ENCODE results near the gene NEAT1. TPM values are rescaled to one million over a fixed set of nuclear protein-coding genes. Genes with fewer than 3 reads are reported as not detected.

The NEAT1 gene
- total RNA-seq, 4 donors from 2014 or later, result 537 to 773 (median 608) TPM

DNA sequence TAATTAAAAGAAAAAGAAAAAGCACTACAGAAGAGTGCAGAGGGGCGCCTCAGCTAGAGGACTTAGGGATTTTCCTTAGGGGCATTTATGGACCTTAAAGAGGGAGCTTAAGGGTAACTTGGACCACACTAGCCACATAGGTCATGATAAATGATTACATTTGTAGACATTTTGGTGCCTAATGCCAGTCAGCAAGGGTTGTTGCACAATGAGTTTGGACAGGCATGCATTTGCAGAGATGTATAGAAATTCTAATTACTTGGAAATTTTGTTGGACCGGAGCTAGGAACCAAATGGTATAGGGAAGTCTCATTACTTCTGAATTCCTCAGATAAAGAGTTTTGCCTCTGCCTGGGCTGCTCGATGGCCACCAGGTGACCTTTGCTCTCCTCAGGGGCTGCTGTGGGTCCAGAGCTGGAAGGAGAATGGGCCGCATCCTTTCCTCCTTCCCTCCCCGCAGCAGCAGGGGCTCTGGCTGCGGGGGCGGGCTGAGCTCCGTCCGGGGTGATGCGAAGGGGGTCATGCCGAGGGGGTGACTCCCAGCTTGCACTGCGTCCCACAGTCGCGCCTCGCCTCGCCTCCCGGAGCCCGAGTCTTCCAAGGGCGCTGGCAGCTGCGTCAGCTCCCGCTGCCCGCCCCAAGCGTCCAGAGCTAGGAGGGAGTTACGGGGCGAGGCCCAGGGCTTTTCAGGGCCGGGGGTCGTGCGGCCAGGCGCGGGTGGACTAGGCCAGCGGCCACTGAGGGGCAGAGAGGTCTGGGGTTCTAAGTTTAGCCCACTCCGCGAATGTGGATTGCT lies 56.0 kb downstream of the NEAT1 start:
- TF ChIP-seq, protein P1, sequence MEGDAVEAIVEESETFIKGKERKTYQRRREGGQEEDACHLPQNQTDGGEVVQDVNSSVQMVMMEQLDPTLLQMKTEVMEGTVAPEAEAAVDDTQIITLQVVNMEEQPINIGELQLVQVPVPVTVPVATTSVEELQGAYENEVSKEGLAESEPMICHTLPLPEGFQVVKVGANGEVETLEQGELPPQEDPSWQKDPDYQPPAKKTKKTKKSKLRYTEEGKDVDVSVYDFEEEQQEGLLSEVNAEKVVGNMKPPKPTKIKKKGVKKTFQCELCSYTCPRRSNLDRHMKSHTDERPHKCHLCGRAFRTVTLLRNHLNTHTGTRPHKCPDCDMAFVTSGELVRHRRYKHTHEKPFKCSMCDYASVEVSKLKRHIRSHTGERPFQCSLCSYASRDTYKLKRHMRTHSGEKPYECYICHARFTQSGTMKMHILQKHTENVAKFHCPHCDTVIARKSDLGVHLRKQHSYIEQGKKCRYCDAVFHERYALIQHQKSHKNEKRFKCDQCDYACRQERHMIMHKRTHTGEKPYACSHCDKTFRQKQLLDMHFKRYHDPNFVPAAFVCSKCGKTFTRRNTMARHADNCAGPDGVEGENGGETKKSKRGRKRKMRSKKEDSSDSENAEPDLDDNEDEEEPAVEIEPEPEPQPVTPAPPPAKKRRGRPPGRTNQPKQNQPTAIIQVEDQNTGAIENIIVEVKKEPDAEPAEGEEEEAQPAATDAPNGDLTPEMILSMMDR (IDR thresholded peaks at IDR 0.05; ENCODE audit: low read depth), result no peak

DNA sequence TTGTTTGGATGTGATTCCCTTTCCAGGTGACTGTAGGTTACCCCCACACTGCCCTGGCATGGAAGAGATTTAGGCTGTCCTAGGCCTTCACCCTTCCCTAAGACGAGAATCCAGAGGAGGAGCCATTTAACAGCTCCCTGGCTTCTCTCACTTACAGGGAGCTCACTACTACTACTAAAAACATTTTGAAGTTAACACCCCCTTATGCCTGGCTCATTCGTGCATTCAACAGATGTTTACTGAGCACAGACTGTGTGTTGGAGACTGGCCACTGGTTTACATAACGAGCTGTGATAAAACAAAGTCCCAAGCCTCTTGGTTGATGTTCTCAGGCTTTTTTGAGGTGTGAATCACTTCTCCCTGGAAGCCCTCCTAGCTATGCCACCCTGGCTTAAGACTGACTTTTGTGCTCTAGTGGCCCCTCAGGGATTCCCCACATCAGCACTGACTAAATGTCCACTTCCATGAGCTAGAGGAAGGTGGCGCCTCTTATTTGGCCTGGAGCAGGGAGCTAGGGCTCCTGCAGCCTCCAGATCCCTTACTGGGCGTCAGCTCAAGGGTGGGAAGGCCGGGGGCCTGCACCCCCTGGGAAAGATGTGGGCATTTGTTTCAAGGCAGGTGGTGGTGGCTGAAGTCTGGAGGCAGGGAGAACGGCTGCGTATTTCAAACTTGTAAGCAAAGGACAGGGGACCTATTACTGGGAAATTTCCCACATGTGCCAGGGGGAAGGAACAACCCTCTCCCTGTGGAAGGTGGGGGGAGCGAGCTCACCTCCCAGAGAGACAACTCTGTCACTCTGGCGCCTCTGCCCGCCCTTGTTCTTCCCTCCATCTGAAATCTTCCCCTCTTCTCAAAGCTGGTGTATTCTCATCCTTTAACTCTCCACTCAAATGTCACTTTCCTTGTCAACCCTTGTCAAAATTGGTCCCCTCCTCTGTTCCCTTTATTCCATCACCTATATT lies 56.9 kb downstream of the NEAT1 start:
- TF ChIP-seq, protein P1 (IDR thresholded peaks at IDR 0.05; ENCODE audit: low read depth), result no peak

DNA sequence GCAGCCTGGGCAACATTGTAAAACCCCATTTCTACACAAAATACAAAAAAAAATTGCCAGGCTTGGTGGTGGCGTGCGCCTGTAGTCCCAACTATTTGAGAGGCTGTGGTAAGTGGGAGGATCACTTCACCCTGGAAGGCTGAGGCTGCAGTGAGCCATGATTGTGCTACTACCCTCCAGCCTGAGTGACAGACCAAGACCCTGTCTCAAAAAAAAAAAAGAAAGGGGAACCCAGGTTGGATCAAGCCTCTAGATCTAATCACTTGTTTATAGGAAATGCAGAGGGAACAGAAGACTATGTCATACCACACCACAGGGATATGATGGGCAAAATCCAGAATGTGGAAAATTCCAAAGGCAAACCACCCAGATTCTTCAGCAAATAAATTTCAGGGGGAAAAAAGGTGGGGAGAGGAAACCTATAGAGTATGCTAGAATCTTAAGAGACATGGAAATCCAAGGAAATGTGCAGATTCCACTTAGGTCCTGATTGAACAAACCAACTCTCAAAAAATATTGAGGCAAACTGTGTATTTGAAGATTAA lies 59.8 kb downstream of the NEAT1 start:
- TF ChIP-seq, protein P1 (IDR thresholded peaks at IDR 0.05; ENCODE audit: low read depth), result no peak

DNA sequence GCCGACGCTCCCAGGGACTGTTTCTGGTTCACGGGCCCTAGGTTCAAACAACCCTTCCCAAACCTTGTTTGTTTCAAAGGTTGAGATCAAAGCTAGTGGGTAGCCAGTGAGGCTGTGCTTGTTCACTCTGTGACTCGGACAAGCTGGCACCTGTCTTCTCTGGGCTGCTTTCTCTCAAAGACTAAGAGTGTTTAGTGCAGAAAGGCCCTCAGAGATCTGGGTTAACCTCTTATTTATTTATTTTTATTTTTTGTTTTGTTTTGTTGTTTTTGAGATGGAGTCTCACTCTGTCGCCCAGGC lies 63.3 kb downstream of the NEAT1 start:
- TF ChIP-seq, protein P1 (IDR thresholded peaks at IDR 0.05; ENCODE audit: low read depth), result no peak

DNA sequence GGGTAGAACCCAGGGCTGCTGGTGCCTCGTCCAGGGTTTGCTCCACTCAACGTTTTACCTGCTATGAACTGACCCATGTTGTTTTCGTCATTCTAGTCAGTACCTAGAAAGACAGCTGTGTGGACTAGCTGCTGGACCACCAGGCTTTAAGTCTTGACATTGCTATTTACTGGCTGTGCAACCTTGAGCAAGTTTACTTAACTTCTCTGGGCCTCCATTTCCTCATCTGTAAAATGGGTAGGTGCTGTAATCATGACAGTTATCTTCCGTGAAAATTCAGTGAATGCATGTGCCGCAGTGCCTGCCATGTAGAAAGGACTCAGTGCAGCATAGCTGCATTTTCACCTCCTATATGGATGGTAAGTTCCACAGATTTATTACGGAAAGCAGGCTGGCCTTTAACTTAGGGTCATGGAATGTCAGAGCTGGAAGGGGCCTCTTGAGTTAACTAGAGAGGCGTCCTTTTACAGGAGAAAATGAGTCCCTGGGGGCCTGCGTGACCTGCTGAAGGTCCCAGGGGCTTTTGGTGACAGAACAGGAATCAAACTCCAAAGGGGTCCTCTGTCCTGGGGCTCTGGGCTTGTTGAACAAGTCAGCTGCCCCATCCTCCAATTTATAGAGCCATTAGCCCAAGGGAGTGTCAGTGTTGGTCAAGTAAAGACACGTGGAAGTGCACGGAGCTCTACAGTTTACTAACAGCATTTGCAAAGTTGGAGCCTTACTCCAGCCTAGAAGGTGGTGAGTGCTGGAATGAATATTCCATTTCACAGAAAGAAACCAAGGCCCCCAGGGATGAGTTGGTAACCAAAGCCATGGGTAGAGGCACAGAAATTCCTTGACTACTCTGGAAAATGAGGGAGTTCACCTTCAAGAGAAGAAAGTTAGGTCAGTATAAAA lies 64.2 kb downstream of the NEAT1 start:
- TF ChIP-seq, protein P1 (IDR thresholded peaks at IDR 0.05; ENCODE audit: low read depth), result no peak

DNA sequence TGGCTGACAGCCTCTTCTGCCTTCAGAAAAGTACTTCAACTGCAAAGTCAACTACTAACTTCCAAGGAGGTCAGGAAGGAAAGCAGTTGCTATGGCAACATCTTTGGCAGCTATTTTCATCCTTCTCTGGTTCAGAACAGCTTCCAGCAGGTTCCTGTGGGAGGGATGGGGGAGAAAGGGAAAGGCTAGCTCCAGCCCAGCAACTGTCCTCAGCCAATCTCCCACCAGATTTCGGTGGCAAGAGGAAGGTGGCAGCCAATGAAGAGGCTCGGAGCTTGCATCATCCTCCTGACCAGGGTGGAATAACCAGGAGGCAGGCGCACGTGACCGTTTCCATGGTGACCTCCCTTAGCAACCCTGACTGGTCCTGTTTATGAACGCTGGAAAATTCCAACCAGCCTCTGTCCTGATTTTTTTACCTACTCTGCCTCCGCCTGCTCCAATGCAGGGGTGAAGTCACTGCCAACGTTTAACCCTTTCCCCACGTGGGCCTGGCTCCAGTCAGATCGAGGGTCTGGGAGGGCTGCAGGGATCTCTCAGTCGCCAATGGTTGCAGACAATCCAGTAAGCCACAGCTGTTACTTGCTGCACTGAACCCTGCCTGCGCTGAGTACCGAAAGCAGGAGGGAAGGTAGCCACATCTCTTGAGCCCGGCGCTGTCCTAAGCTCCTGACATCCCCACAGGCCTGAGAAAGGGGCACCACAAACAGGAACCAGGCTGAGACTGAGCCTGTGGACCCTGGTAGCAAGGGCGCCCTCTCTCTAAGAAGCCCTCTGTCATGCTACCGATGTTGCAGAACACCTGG lies 65.1 kb downstream of the NEAT1 start:
- TF ChIP-seq, protein P1 (IDR thresholded peaks at IDR 0.05; ENCODE audit: low read depth), result no peak
